Upper lobe of left lung (tissue), 4 donors: Measurements from ENCODE around the gene CACNA2D1.

ENCODE experiments used
- CTCF ChIP-seq, 6 experiments: fragments of 450-650 bp in 4 of 6; fragments of 200-600 bp in 2 of 6; sonication (generic) in 2 of 6; IDR thresholded peaks; one replicate each; pipeline ENCODE4 v1.5.1; 2016 to 2019; ENCODE audit warnings: antibody characterized with exemption in 6 of 6
- POLR2A ChIP-seq, 4 donors: fragments of 450-650 bp; IDR thresholded peaks; one replicate each; pipeline ENCODE4 v1.5.1; 2016 to 2017; ENCODE audit warnings: antibody characterized with exemption in 4 of 4, mild to moderate bottlenecking in 2 of 4

GRCh38 chr7:82438521-82438920 lies 5.1 kb downstream of the CACNA2D1 start:
- TF ChIP-seq CTCF (IDR thresholded peaks at IDR 0.05) (no peak), POLR2A (IDR thresholded peaks at IDR 0.05) (no peak)
